Smooth muscle cell (in vitro differentiated cells): Measurements from ENCODE around the gene TBCCD1. TPM values are rescaled to one million over a fixed set of nuclear protein-coding genes. Genes with fewer than 3 reads are reported as not detected.

Experiments used
- DNase-seq: peaks from one replicate; lab custom pipeline; 2025; ENCODE audit not compliant: unreplicated experiment; lab: John Stamatoyannopoulos, UW
- H2AFZ ChIP-seq: fragments of 200-600 bp; sonication (generic); 2 replicates; pipeline ENCODE4 v1.6.0; 2016; ENCODE audit warnings: antibody characterized with exemption, low read depth, mild to moderate bottlenecking
- H3F3A ChIP-seq: fragments of 200-600 bp; sonication (generic); 2 replicates; pipeline ENCODE4 v1.6.0; 2017; ENCODE audit warnings: antibody characterized with exemption, low read depth
- H3K27ac ChIP-seq: fragments of 200-600 bp; sonication (generic); 2 replicates; pipeline ENCODE4 v1.5.1; 2016; ENCODE audit warnings: low read depth, mild to moderate bottlenecking
- H3K27me3 ChIP-seq: fragments of 200-600 bp; sonication (generic); 2 replicates; pipeline ENCODE4 v1.6.1; 2016; ENCODE audit warnings: low read depth, mild to moderate bottlenecking
- H3K36me3 ChIP-seq: fragments of 200-600 bp; sonication (generic); 2 replicates; pipeline ENCODE4 v1.5.1; 2016; ENCODE audit warnings: low read depth
- H3K4me1 ChIP-seq: fragments of 200-600 bp; sonication (generic); 2 replicates; pipeline ENCODE4 v1.5.1; 2016; ENCODE audit warnings: low read depth
- H3K4me2 ChIP-seq: fragments of 200-600 bp; sonication (generic); 2 replicates; pipeline ENCODE4 v1.6.0; 2016; ENCODE audit warnings: mild to moderate bottlenecking
- H3K4me3 ChIP-seq: fragments of 200-600 bp; sonication (generic); 2 replicates; pipeline ENCODE4 v1.5.1; 2016; ENCODE audit warnings: mild to moderate bottlenecking
- H3K79me2 ChIP-seq: fragments of 200-600 bp; sonication (generic); 2 replicates; pipeline ENCODE4 v1.6.0; 2016; ENCODE audit warnings: low read depth, mild to moderate bottlenecking
- H3K9ac ChIP-seq: fragments of 200-600 bp; sonication (generic); 2 replicates; pipeline ENCODE4 v1.6.0; 2016; ENCODE audit warnings: low read depth
- H3K9me3 ChIP-seq: fragments of 200-600 bp; sonication (generic); replicated peaks from 2 replicates; pipeline ENCODE4 v1.5.1; 2016; ENCODE audit warnings: low read depth
- H4K20me1 ChIP-seq: fragments of 200-600 bp; sonication (generic); 2 replicates; pipeline ENCODE4 v1.6.0; 2016; ENCODE audit warnings: low read depth
- WGBS: methylation state at CpG from one replicate; pipeline ENCODE4 v1.1.7; 2016; ENCODE audit warnings: low lambda C conversion rate; 5-methylcytosine and 5-hydroxymethylcytosine counted together
- polyA plus RNA-seq: library from polyadenylated mRNA; unstranded; fragments of >200 nt; fragmentation: Nextera tagmentation; extraction: Ambion mirVana; gene quantifications from 2 replicates; pipeline ENCODE4 v1.2.1, GENCODE V29; 2016
- total RNA-seq: library from RNA; depleted of rRNA; stranded (reverse); fragments of >200 nt; gene quantifications from 2 replicates; pipeline ENCODE4 v1.2.3, GENCODE V29; 2014
- TF ChIP-seq, protein P1 (sequence below): fragments of 200-600 bp; sonication (generic); IDR thresholded peaks from 2 replicates; pipeline ENCODE4 v1.5.1; 2017; ENCODE audit warnings: borderline replicate concordance, mild to moderate bottlenecking, antibody characterized with exemption; ENCODE audit not compliant: insufficient read depth, poor library complexity, severe bottlenecking

TBCCD1 gene
- total and polyA plus RNA-seq, 2 experiments from 2014 or later, result 12.2 to 19.5 TPM

GRCh38 chr3:186566772-186567071 lies 417 bp downstream of the TBCCD1 start:
- Histone ChIP-seq H3F3A (no peaks in the 10 kb centered on the region), H3K4me3 (peak overlapping the region; percentile 76), H3K9ac (peak overlapping the region; percentile 78), H3K4me2 (peak overlapping the region; percentile 91), H2AFZ (peak overlapping the region; percentile 99), H3K79me2 (peaks cover 36% of the 10 kb centered on the region), H3K36me3 (no peaks in the 10 kb centered on the region), H3K9me3 (no peaks in the 10 kb centered on the region), H3K27ac (peak overlapping the region; percentile 66), H3K27me3 (no peaks in the 10 kb centered on the region), H4K20me1 (no peaks in the 10 kb centered on the region), H3K4me1 (peaks cover 16% of the 10 kb centered on the region)
- TF ChIP-seq, protein P1, sequence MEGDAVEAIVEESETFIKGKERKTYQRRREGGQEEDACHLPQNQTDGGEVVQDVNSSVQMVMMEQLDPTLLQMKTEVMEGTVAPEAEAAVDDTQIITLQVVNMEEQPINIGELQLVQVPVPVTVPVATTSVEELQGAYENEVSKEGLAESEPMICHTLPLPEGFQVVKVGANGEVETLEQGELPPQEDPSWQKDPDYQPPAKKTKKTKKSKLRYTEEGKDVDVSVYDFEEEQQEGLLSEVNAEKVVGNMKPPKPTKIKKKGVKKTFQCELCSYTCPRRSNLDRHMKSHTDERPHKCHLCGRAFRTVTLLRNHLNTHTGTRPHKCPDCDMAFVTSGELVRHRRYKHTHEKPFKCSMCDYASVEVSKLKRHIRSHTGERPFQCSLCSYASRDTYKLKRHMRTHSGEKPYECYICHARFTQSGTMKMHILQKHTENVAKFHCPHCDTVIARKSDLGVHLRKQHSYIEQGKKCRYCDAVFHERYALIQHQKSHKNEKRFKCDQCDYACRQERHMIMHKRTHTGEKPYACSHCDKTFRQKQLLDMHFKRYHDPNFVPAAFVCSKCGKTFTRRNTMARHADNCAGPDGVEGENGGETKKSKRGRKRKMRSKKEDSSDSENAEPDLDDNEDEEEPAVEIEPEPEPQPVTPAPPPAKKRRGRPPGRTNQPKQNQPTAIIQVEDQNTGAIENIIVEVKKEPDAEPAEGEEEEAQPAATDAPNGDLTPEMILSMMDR, result no peak
- DNase-seq, result no peak
- WGBS, result under 1% methylated on average over 14 of the region's 14 CpGs

GRCh38 chr3:186564586-186564985 lies 2.6 kb downstream of the TBCCD1 start:
- Histone ChIP-seq H3K4me1 (peaks cover 6% of the 10 kb centered on the region), H3K9me3 (no peaks in the 10 kb centered on the region), H3K36me3 (no peaks in the 10 kb centered on the region), H3F3A (no peaks in the 10 kb centered on the region), H3K4me3 (no peak overlapping the region), H2AFZ (no peak overlapping the region), H4K20me1 (peaks cover 7% of the 10 kb centered on the region), H3K9ac (no peak overlapping the region), H3K79me2 (peaks cover 24% of the 10 kb centered on the region), H3K27ac (no peak overlapping the region), H3K27me3 (no peaks in the 10 kb centered on the region), H3K4me2 (no peak overlapping the region)
- DNase-seq, result no peak
- TF ChIP-seq, protein P1, result no peak

- H2AFZ ChIP-seq, result no peak overlapping the region
- TF ChIP-seq, protein P1, result no peak
- no peaks in the 10 kb centered on the region for H4K20me1 ChIP-seq
- no peaks in the 10 kb centered on the region for H3K4me1 ChIP-seq
- DNase-seq, result no peak
- WGBS, result 93% methylated on average over 5 of the region's 5 CpGs
- no peak overlapping the region for H3K4me3 ChIP-seq
- no peak overlapping the region for H3K9ac ChIP-seq
- peaks cover 26% of the 10 kb centered on the region for H3K36me3 ChIP-seq
- H3K27ac ChIP-seq, result no peak overlapping the region
- no peaks in the 10 kb centered on the region for H3K27me3 ChIP-seq
- H3K4me2 ChIP-seq, result no peak overlapping the region
- H3K79me2 ChIP-seq, result no peaks in the 10 kb centered on the region
- no peaks in the 10 kb centered on the region for H3K9me3 ChIP-seq
- H3F3A ChIP-seq, result no peaks in the 10 kb centered on the region
Measured at GRCh38 chr3:186552408-186553031, 14.6 kb downstream of the TBCCD1 start.

DNA sequence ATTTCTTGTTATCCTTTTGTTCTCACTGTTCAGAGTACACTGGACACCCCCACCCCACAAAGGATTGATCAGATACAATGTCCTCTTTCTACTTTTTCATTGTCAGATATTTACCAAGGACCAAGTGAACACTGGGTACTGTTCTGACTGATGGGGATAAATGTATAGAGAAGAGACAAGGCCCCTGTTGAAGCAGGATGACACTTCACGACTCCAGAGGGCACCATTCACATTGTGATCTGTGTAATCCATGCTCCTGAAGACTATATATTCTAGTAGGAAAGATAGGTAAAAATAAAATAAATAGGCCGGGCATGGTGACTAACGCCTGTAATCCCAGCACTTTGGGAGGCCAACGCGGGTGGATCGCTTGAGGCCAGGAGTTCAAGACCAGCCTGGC lies 15.8 kb downstream of the TBCCD1 start:
- Histone ChIP-seq H4K20me1 (no peaks in the 10 kb centered on the region), H3K9ac (no peak overlapping the region), H3K4me2 (no peak overlapping the region), H3K9me3 (no peaks in the 10 kb centered on the region), H2AFZ (no peak overlapping the region), H3F3A (no peaks in the 10 kb centered on the region), H3K36me3 (peaks cover 26% of the 10 kb centered on the region), H3K4me1 (no peaks in the 10 kb centered on the region), H3K27me3 (no peaks in the 10 kb centered on the region), H3K79me2 (no peaks in the 10 kb centered on the region), H3K27ac (no peak overlapping the region), H3K4me3 (no peak overlapping the region)
- TF ChIP-seq, protein P1, result no peak
- no peak for DNase-seq
- WGBS, result 88% methylated on average over 6 of the region's 6 CpGs
